Activated T-helper 1 cell treated with anti-CD3 and anti-CD28 coated beads, Interleukin-2, amount 50 U/mL, for 16 hours (primary cell): ENCODE data around the gene SUFU.

ENCODE experiments used
- DNase-seq, 2 donors: peaks; one replicate each; pipeline ENCODE4 v3.0.0-alpha.2; 2020; ENCODE audit warnings: low read depth in 1 of 2, low spot score in 1 of 2

The SUFU gene

GRCh38 chr10:102617041-102617440 is 113.3 kb downstream of the SUFU start:
- DNase-seq, result no peak

- no peak for DNase-seq
These were observed 114.0 kb downstream of the SUFU start for GRCh38 chr10:102617816-102618215.

DNA sequence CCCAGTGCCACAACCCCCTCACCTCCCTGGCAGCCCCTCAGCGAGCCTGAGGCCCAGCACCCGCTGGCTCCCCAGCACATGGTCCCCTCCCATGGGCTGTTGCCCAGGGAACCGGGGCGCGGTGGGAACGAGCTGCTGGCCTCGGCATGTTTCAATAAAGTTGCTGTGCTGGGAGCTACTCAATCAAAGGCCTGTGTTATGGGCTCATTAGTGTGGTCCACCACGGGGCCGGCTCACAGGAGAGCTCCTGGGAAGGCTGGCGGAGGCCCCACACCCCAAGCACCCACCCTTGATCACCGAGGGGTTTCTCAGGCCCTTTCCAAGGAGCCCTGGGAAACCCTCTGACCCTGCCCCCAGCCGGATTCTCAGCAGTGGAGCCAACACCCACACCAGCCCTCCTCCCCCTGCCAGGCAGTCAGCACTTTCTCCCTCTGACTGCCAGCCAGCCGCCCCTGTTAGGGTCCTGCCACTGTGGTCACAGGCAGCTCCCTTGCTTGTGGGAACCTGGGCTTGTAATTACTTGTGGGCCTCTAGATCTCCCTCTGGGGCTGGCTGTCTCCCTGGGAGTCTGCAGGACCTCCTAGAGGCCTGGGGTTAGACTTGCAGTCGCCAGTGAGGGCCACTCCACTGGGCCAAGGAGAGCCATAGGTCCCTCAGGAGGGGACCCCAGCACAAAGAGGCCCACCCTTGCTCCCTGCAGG is 115.7 kb downstream of the SUFU start:
- DNase-seq, result no peak

DNA sequence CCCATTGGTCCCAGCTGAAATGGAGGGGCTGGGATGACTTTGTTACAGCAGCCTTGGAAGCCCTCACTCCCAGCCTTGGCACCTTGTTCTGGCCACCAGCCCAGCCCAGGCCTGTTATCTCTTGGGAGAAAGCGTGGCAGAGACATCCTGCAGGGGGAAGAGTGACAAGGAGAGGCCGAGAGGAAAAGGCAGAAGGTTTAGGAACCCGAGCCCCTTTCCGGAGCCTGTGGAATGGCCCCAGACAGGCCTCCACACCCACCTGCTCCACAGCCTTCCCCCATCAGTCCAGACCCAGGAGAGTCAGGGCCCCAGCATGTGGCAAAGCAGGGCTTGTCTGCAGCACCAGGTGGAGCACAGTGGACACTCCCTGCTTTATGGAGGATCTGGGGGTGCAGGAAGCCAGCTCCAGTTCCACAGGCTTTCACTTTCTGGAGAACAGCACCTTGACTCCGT is 116.4 kb downstream of the SUFU start:
- no peak for DNase-seq

DNA sequence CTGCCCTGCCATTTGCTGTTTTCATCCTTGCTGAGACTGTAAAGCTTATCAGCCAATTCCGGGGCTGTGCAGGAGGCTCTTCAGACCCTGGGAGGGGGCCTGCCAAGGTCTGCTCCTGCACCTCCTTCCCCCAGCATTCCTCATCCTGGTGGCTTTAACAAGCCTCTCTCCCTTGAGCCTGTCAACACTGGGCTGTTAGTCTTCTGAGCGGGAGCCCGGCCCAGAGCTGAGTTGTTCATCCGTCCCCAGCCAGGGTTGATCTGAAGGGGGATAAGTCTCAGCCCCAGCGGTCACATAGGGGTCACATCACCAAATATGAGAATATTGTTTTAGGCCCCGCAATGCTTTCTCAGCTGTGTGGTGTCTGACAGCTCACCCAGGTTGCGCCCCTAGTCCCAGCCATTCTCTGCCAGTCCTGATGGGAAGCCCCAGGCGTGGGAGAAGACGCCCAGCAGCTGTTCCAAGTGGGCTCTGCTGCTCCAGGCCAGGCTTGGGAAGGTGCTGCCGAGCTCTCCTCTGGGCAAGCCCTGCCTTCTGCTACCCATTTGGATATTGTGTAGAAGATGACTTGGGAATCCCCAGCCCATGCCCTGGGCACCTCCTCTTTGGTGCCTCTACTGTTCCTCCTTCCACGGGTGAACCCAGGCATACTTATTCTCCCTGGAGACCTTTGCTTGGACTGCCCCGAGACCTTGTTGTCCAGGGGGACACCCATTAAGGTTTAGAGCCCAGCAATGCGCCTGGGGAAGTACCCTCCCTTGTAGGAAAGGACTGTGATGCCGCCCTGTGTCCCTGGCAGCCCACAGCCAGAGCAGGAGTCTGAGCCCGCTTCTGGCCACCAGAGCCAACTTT is 117.0 kb downstream of the SUFU start:
- DNase-seq, result no peak

DNA sequence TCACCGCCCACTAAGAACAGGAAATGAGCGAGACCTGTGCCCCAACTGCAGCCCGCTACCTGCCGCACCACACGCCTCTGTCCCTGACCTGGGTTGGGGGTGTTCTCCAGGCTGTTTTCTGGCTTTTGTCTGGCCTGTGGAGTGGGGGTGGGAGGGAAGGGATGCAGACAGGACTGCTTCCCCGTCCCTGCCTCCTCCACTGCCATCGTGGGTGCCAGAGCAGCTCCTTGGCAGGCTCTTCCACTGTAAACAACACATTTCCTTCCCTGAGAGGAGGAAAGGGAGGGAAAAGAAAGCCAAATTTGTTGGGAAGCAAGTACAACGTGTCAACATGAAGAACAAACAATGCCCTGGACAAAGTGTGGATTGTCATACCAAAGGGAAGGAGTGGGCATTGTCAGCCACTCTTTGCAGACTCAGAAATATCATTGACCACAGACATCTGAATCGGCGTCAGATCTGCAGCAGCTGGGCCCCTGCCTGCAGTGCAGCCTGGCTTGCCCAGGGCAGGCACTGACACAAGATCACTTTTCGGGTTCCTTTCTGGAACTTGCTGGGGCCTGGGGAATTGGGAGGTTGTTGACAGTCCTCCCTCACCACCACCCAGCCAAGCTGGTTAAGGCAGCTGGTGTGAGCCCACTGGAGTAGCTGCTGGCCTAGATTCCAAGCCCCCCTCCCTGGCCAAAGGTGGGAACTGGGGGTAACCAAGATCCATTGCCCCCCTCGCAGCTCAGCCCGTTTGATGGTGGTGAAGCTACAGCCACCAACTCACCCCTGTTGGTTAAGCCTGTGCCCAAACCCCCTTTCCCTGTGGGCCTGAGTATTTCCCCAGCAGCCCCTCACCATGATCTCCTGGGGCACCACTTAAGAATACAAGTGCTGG is 117.9 kb downstream of the SUFU start:
- DNase-seq, result no peak

GRCh38 chr10:102624094-102624493 is 120.3 kb downstream of the SUFU start:
- no peak for DNase-seq

DNA sequence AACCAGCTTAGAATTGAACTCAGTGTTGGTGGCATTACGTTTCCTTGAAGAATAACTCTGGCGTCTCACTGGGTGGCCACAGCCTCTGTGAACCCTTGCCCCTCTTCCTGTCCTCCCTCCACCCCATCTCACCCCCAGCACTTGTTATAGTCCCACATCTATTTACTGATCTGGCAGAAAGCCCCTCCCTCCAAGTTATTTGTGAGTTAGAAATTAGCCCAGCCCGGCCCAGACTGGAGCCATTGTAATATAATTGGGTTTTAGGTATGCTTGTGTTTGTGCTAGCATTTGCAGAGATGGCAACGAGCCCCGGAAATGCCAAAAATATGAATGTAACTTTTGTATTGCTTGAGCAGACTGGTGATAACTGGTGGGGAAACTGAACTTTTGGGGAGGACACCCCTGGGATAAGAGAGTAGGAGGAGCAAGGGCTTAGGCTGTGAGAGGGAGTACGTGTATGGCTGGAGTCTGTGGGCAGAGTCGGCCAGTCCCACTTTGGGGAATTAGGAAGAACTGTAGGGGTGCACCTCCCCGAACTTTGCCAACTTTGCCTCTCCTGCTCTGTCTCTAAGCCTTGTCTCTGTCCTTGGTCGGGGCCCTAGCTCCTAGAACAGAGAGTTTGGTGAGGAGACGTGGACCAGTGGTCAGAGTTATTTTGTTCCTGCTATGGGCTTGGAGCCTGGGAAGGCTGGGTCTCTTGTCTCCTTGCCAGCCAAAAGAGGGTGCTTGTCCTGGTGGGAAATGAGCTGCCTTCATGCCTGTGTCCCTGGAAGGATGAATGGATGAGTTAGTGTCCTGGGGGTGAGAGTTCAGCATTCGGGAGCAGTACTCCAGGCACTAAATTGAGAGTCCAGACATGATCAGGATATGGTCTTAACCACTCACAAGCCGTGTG is 121.2 kb downstream of the SUFU start:
- DNase-seq, result no peak

DNA sequence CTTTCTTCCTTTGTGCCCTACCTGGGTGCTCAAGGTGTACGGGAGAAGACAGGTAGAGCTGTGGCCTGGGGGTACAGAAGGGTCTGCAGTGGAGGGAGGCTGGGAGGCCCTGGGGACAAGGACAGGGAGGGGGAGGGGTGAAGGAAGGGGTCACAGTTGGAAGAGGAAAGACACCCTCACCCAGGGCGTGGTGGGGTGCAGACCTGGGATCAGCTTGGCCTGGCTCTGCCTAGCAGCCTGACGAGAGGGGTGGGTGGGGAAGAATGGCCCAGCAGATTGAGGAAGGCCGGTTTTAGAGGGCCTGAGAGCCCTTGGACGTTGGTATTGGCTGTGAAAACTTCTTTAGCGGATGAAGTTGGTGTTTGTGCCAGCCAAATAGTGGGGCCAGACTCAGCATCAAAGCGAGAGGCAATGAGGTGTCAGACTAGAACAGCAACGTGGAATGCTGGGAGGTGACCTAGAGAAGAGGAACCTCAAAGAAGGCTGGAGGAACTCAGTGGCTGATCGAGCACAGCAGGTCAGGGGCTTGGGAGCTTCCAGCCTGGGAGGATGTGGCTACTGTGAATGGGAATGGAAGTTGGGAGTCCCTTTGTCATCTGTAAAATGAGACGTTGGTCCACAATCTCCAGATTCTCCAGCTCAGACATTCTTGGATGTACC is 122.4 kb downstream of the SUFU start:
- no peak for DNase-seq

GRCh38 chr10:102627291-102627735 is 123.5 kb downstream of the SUFU start:
- DNase-seq, result no peak

DNA sequence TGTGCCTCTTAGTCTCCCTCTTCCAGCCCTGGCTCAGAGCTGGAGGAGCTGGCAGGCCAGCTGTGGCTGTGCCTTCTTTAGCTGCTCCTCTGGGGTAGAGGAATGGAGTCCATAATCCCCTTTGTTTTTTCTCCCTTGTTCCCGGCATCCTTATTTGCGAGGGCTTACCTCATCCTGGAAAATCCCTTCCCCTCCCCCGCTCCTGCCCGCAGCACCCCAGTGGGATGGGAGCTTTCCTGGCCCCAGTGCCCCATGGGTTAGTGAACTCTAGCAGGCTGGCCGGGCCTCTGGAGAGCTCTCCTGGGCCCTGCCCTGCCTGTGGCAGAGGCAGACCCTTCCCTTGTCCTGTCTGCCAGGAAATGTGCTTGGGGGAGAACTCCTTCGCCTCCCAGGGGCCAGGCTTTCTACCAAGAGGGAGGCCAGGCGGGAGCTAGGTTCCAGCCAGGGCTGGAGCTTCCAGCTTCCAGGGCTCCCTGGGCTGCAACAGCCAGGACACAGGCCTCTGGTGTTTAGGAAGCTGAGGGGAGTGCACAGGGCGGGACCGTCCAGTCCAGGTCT is 124.0 kb downstream of the SUFU start:
- DNase-seq, result no peak

DNA sequence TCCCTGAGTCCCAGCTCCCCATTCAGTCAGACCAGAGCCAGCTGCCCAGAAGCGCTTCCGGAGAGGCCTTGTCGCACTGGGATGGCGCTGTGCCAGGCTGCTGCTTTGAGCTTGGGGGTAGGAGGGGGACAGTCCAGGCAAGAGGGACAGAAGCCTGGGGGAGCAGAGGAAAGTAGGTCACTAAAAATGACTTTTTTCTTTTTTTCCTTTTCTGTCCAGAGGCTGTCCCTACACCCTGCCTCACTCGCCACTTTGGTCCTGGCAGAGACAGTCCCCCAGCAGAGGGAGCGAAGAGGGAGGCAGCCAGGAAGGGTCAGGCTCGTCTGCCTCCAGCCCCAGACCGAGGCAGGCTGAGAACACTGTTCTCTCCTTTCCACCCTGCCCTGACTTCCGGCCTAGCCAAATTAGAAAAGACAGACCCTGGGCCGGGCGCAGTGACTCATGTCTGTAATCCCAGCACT is 124.7 kb downstream of the SUFU start:
- no peak for DNase-seq

- no peak for DNase-seq
These were observed 126.2 kb downstream of the SUFU start for GRCh38 chr10:102629661-102630614.

DNA sequence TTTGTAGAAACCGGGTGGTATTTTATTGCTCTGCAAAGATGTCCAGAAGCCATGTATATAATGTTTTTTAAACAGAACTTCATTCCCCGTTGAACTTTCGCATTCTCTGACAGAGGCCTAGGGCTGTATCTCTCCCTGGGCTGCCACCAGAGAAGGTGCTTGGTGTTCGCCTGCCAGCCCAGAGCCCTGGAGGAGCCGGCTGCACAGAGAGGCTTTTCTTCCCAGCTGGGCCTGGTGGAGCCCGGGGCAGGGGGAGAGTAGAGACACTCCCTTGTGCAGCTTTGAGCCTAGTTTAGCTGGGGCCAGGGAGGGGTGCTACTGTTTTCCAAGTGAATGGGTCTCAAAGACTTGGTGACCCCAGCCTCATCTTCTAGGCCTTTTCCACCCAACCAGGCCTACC is 126.9 kb downstream of the SUFU start:
- no peak for DNase-seq

DNA sequence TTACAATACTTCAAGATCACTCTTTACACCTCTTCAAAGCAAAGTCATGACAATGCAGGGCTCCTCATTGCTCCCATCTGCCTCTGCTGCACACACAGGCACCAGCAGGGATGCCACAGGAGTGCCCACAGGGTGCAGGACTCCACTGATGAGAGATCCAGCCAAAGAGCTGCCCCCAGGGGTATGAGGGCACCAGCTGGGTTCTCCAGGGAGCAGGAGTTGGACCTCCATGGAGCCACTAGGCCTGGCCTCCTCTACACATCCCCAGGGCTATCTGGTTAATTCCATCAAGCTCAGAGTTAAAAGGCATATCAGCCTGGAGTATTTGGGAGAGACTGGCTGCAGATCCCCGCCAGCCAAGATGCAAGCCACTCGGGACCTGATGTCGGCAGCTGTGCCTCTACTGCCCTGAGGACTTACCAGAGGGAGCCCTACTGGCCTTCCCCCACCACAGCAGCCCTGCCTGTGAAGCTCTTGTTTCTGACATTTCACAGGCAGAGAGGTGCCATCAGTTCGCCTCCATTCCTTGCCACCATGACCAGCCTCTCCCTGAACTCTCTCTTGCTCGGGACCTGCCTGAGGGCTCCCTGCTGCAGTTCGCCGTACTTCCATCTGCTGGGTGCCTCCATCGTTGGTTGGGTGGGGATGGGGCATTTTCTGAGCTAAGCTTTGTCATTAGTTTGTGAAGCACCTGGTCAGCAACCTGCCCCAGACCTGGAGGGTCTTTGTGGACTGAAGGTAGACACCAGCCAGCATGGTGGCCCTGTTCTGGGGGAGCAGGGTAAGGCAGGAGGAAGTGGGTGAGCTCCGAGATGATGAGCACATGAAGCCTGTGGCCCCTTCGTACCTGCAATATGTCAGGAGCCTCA is 128.0 kb downstream of the SUFU start:
- DNase-seq, result no peak

- DNase-seq, result no peak
These were observed 128.8 kb downstream of the SUFU start for GRCh38 chr10:102632394-102633111.

GRCh38 chr10:102633287-102633686 is 129.5 kb downstream of the SUFU start:
- DNase-seq, result no peak
